Cardiac fibroblast (primary cell): ENCODE results near the gene RALB.

ENCODE experiments used
- DNase-seq, 2 donors: peaks; one replicate each; pipeline versions ENCODE4 v3.0.0 to v3.0.0-alpha.2; 2010; ENCODE audit warnings: low read depth in 2 of 2
- H3K4me3 ChIP-seq, 2 donors: replicated peaks in 1 of 2; 1 replicate in 1 of 2; 2 replicates in 1 of 2; pipeline ENCODE4 v1.5.1; 2011; ENCODE audit warnings: low read depth in 2 of 2, low read length in 2 of 2, mild to moderate bottlenecking in 2 of 2, moderate library complexity in 1 of 2
- CTCF ChIP-seq: IDR thresholded peaks from one replicate; pipeline ENCODE4 v1.5.1; 2011; ENCODE audit warnings: low read depth, mild to moderate bottlenecking, low read length, inconsistent platforms

The RALB gene

GRCh38 chr2:120323214-120323613 lies 70.6 kb downstream of the RALB start:
- no peak overlapping the region for H3K4me3 ChIP-seq
- TF ChIP-seq CTCF, result no peak
- peak; percentile 37 to 77 for DNase-seq

- no peak for TF ChIP-seq CTCF
- no peak for DNase-seq
- no peak overlapping the region for H3K4me3 ChIP-seq
These were observed 71.3 kb downstream of the RALB start for GRCh38 chr2:120323807-120324399.

GRCh38 chr2:120324933-120325332 lies 72.3 kb downstream of the RALB start:
- no peak for DNase-seq
- TF ChIP-seq CTCF, result no peak
- no peak overlapping the region for H3K4me3 ChIP-seq

GRCh38 chr2:120326066-120326465 lies 73.4 kb downstream of the RALB start:
- no peak for DNase-seq
- no peak for TF ChIP-seq CTCF
- H3K4me3 ChIP-seq, result no peak overlapping the region

GRCh38 chr2:120330946-120331822 lies 78.5 kb downstream of the RALB start:
- no peak for TF ChIP-seq CTCF
- no peak for DNase-seq
- no peak overlapping the region for H3K4me3 ChIP-seq

GRCh38 chr2:120331903-120332302 lies 79.3 kb downstream of the RALB start:
- no peak overlapping the region for H3K4me3 ChIP-seq
- DNase-seq, result no peak
- TF ChIP-seq CTCF, result no peak
